ENCODE data around the gene DCDC2C.

Gene DCDC2C

DNA sequence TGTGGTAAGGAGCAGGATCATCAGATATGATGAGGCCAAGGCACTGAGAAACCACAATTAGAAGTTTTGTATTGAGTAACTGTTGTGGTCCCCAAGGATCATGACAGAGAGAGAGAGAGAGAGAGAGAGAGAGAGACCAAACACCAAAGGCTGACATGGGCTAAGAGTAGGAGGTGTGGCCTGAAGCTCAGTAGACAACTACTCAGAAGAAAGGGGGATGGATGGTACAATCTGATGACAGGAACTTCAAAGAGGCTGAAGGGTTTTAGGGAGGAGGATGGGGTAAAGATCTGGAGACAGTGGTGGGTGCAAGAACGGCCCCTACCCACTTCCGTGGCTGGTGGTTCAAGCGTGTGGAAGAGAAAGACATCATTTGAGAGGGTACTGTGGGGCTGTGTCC lies 135.0 kb downstream of the DCDC2C start:
- no peak for DNase-seq

DNA sequence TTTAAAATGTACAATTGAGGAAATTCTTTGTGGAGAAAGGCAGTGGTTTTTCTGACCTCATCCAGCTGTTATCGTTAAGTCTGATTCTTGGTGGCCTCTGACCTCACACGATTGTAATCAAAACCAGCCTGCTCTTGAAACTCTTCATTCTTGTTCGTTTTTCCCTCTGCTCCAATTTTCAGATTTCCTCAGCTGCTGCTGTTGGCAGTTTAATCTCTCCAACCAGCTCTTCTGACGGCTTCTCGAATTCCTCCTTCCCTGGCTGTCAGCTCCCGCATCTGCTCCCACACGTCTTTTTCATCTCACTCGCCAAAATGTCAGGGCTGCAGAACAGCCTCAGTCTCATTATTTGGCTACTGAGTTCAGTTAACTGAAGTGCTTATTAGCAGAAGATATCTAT lies 136.1 kb downstream of the DCDC2C start:
- no peak for DNase-seq

- no peak for DNase-seq
Observed at GRCh38 chr2:3840611-3841155, 137.3 kb downstream of the DCDC2C start.

DNA sequence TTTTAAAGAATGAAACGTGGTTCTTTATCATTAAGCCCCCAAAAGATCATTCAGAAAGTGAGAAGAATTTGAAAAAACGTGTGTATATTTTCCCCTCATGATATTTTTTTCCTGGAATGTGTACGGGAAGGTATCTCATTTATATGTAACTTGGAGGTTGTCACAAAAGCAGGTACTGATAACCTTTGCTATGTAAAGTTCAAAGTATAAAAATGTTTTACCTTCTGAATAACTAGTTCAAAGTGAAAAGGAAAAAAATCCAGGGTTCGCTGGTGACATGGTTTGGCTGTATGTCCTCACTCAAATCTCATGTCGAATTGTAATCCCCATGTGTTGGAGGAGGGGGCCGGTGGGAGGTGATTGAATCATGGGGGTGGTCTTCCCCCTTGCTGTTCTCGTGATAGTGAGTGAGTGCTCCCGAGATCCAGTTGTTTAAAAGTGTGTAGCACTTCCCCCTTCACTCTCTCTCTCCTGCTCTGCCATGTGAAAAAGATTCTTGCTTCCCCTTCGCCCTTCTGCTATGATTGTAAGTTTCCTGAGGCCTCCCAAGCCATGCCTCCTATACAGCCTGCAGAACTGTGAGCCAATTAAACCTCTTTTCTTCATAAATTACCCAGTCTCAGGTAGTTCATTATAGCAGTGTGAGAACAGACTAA lies 144.2 kb downstream of the DCDC2C start:
- DNase-seq = no peak

GRCh38 chr2:3848776-3849175 lies 145.4 kb downstream of the DCDC2C start:
- DNase-seq = no peak

- no peak for DNase-seq
Observed at GRCh38 chr2:3849213-3849612, 145.8 kb downstream of the DCDC2C start.

DNA sequence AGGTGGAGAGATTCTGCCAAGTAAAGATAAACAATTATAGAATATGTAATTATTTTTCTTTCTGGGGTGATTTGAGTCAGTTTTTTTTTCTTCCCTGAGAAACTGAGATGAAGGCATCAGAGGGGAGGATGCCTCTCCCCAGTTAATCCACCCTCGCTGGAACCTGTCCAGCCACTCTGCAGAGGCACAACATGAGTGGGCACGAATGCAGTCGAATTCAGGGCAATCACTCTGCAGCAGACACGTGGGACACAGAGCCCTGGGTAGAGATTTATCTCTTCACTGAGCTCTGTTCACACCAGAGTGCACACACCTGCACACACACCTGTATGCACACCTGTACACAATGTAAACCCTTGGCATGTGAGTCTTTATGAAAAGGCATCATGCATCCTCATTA lies 154.2 kb downstream of the DCDC2C start:
- peak; percentile 72 for DNase-seq

DNA sequence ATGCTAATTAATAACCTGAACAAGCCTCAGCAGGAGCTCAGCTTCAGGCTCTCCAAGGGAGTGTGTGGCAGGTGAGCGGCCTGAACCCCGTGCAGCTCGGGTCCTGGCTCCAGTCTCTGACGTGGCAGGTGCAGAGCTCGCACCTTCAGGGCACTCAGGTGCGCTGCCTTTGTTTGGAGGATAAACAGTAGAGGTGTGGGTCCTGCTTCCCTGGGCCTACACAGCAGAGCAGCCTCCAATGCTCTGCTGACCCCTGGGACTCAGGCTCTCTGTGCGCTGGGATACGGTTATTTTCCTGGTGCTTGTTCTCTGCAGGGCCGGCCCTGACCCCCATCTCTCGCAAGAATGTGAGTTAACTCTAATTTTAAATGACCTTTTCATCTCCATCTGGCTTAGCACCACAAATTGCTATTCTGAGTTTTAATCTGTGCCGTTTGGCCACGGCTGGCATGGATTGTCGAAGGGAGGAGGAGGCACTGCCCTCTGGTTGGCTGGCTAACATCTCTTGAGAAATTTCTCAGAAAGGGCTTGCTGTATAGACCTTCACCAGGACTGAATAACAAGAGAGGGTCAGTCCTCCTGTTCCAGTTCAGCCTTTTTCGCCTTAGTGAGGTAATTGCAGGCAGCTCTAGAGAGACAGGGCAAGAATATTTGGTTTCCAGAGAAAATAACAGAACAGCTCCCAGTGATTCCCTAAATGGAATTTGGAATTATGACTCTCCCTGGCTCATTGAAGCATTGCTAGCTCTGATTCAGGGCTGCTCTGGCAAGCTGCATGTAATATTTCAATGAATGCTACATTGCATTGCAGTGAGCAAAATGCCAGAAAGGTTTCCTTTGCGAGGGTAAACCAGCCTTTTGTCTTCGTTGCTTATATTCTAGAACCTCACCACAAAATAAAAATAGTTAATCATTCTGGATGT lies 161.8 kb downstream of the DCDC2C start:
- peak; percentile 80 for DNase-seq

- DNase-seq = peak; percentile 91
Observed at GRCh38 chr2:3867469-3867868, 164.1 kb downstream of the DCDC2C start.

DNA sequence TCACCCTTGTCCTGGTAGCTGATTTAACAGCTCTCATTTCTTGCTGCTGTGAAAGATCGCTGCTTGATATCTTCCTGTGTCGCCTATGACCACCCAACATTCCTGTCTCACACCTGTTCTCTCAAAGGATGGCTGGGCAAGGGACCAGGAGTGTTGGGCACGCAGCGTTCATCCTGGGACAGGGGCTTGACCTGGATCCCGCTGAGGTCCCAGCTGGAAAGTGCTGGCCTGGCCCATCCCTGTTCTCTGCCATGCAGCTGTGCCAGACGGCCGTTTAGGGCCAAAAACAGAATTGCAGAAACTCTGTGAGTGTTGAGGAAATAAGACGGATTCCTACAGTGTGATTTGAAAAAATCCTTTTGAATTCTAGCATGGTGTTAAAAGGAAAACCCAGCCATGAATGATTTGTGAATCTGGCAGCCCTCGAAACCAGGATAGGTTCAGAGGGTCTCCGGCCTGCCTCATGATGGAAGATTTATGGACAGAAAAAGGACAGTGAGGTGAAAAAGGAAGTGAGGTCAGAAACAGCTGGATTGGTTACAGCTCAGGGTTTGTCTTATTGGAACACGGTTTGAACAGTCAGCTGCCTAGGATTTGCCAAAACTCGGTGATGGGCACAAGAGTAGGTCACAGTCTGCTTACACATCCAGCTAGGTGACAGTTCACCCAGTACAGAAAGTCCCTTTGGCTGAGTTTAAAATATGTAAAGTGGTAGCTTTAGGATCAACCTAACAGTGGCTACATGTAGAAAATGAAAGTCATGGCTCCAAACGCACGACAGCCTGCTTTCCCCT lies 164.8 kb downstream of the DCDC2C start:
- no peak for DNase-seq

- DNase-seq = no peak
Observed at GRCh38 chr2:3870222-3870621, 166.8 kb downstream of the DCDC2C start.

- peak; percentile 11 for DNase-seq
Observed at GRCh38 chr2:3871002-3871401, 167.6 kb downstream of the DCDC2C start.

DNA sequence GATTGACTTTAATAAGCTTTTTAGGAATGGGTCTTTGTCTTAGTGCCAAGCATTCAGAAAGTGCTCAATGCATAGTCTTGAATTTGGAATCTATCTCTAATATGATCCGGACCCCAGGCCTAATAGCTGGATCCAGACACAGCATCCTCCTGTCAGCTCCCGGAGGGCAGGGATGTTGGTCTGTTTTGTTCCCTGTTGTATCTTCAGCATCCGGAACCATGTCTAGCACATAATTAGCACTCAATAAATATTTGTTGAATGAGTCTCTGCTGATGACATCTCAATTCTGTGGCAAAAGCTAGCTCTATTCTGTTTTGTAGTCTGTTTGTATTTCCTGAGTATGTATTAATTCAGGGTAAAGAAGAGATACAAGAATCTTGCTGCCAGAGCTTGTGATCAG lies 169.1 kb downstream of the DCDC2C start:
- no peak for DNase-seq

DNA sequence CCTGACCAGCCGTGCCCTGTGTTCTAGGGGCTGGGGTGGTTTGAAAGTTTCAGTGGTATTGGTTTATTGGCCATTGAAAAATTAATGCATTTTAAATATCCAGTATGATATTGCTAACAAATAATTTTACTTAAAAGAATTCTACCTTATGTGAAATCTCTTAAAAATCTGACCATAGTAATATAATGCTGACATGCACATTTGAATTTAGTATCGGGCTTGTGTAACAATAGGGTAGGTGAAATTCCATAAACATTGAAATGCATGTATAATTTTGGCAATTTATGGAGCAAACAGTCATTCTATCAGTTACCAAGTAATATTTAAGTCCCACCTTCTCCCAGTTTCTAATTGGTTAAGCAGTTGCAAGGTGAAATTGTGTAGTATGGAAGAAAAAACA lies 170.5 kb downstream of the DCDC2C start:
- DNase-seq = no peak

GRCh38 chr2:3876221-3876620 lies 172.8 kb downstream of the DCDC2C start:
- DNase-seq = no peak

GRCh38 chr2:3876685-3877084 lies 173.3 kb downstream of the DCDC2C start:
- no peak for DNase-seq

DNA sequence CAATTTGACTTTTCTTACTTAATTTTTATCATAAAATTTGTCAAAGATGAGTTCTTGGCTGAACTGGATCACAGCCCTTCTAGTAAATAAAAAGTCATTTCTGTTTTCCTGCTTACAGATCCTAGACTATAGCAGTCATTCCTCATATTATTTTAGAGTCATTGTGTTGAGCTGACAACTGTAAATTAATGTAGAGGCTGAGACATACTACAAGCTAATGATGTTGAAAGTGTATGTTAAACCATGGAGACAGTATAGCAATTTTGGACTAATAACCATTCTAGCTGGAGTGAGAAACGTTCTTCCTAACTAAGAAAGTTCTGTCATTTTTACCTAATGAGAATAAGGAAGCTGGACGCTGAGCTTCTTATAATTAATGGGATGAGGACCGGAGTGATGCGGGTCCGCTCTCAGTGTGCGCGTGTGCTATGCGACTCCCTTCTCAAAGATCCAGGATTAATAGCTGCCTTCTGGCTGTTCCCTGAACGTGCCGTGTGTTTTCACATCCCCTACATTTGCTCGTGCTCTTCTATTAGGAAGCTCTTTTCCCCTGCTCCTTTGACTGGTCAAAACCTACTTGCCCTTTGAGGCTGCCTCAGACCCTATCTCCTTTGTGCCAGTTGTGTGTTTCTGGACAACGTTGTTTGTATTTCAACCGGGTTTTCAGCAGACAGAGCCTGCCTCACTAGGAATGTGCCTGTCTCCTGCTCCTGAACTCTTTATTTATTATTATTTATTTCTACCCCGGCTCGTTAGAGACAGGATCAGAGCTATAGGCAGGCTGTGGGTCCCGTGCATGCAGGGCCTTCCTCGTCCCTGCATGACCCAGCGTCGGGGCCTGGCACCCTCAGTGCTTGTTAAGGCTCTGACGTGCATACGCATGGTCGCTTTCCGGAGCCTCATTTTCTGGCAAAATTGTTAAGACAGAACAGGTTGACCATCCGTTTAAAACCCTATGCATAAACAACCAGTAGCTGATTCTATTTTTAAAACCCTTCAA lies 182.6 kb downstream of the DCDC2C start:
- DNase-seq = no peak

DNA sequence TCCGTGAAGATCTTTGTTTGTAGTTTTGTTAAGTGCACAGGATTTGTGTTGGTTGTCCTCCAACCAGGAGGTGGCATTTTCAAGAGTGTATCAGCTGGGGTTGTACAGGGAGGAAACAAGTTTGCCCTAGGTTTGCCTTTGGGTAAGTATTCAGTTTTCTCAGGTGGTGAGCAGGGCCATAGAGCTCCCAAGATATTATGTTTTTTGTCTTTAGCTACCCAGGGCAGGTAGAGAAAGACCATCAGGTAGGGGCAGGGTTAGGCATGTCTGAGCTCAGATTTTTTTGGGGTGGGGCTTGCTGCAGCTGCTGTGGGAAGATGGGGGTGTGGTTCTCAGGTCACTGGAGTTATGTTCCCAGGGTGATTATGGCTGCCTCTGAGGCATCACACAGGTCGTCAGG lies 191.6 kb downstream of the DCDC2C start:
- DNase-seq = no peak
